Activated CD4-positive, alpha-beta memory T cell treated with anti-CD3 and anti-CD28 coated beads for 36 hours (primary cell): ENCODE measurements around the gene PPARD. TPM values are rescaled to one million over a fixed set of nuclear protein-coding genes. Genes with fewer than 3 reads are reported as not detected.
"Not testable (repeated sequence)": the region's sequence is repeated elsewhere in the genome, so short reads cannot be mapped to it uniquely, and the experiment has no call there.

Experiments used
- CTCF ChIA-PET: fragments of 350-600 bp; sonication (Branson Sonifier 250); formaldehyde crosslinking; loops from one replicate; lab custom pipeline; 2021; ENCODE audit warnings: antibody characterized with exemption, inconsistent platforms; lab: Charles Lee
- POLR2A ChIA-PET: fragments of 350-600 bp; sonication (Branson Sonifier 250); formaldehyde crosslinking; loops from one replicate; lab custom pipeline; 2021; ENCODE audit warnings: antibody characterized with exemption; lab: Charles Lee
- DNase-seq: peaks from one replicate; pipeline ENCODE4 v3.0.0-alpha.2; 2020
- H3K27ac Mint-ChIP-seq: one replicate; pipeline ENCODE4 v1.8.0; 2021; ENCODE audit warnings: mixed read lengths
- H3K27me3 Mint-ChIP-seq: one replicate; pipeline ENCODE4 v1.8.0; 2021; ENCODE audit warnings: mixed read lengths
- H3K36me3 Mint-ChIP-seq: one replicate; pipeline ENCODE4 v1.8.0; 2021; ENCODE audit warnings: mixed read lengths
- H3K4me1 Mint-ChIP-seq: one replicate; pipeline ENCODE4 v1.8.0; 2021; ENCODE audit warnings: low read depth, mixed read lengths
- H3K4me3 Mint-ChIP-seq: one replicate; pipeline ENCODE4 v1.8.0; 2021; ENCODE audit warnings: mild to moderate bottlenecking, mixed read lengths
- H3K9me3 Mint-ChIP-seq: one replicate; pipeline ENCODE4 v1.8.0; 2021; ENCODE audit warnings: mixed read lengths
- intact Hi-C: fragments of 100-400 bp; cut with micrococcal nuclease; formaldehyde crosslinking; loops from one replicate; pipeline ENCODE4 v1.15.1; 2023
- total RNA-seq, 2 experiments: library from RNA; stranded (reverse); gene quantifications; one replicate each; pipeline ENCODE4 v1.2.3, GENCODE V29; 2021

PPARD gene
- total RNA-seq, 2 experiments from 2014 or later = 19.9 to 20.9 TPM

GRCh38 chr6:35312807-35313206 is 29.6 kb upstream of the PPARD start:
- Mint-ChIP-seq H3K9me3 (no peaks in the 10 kb centered on the region), H3K4me3 (no peak overlapping the region), H3K27me3 (no peaks in the 10 kb centered on the region), H3K36me3 (peaks cover 38% of the 10 kb centered on the region), H3K4me1 (peaks cover 76% of the 10 kb centered on the region), H3K27ac (peak overlapping the region; percentile 97)
- DNase-seq = no peak
- POLR2A ChIA-PET = no interaction called here
- intact Hi-C loops = loop anchor here (2.0 kb wide), 1 partner anchor 14 kb away; no protein-coding TSS in a partner anchor
- CTCF ChIA-PET = interaction anchor here (1.1 to 5.4 kb wide), 5 partner anchors 10 to 137 kb away, joined by 3 to 43 read pairs (median 6); partner anchors contain the start of genes DEF6 and PPARD

GRCh38 chr6:35317483-35318195 is 24.7 kb upstream of the PPARD start:
- ChIA-PET CTCF (interaction anchor here (1.0 to 1.8 kb wide), 5 partner anchors 10 to 24 kb away, joined by 3 to 10 read pairs (median 3); no protein-coding TSS in a partner anchor), POLR2A (no interaction called here)
- Mint-ChIP-seq H3K9me3 (no peaks in the 10 kb centered on the region), H3K4me3 (no peak overlapping the region), H3K27me3 (no peaks in the 10 kb centered on the region), H3K36me3 (peaks cover 70% of the 10 kb centered on the region), H3K4me1 (peaks cover 35% of the 10 kb centered on the region), H3K27ac (no peak overlapping the region)
- intact Hi-C loops = no loop called here
- DNase-seq = no peak

GRCh38 chr6:35318196-35319171 is 23.9 kb upstream of the PPARD start:
- ChIA-PET CTCF (interaction anchor here (1.3 to 1.8 kb wide), 2 partner anchors 10 to 23 kb away, joined by 3 to 10 read pairs; no protein-coding TSS in a partner anchor), POLR2A (no interaction called here)
- Mint-ChIP-seq H3K27ac (peak overlapping the region; percentile 6), H3K27me3 (no peaks in the 10 kb centered on the region), H3K9me3 (no peaks in the 10 kb centered on the region), H3K36me3 (peaks cover 71% of the 10 kb centered on the region), H3K4me1 (peaks cover 29% of the 10 kb centered on the region), H3K4me3 (no peak overlapping the region)
- no peak for DNase-seq
- intact Hi-C loops = no loop called here

GRCh38 chr6:35319346-35320030 is 22.9 kb upstream of the PPARD start:
- Mint-ChIP-seq H3K27ac (no peak overlapping the region), H3K9me3 (no peaks in the 10 kb centered on the region), H3K36me3 (peaks cover 66% of the 10 kb centered on the region), H3K27me3 (no peaks in the 10 kb centered on the region), H3K4me3 (no peak overlapping the region), H3K4me1 (peaks cover 20% of the 10 kb centered on the region)
- CTCF ChIA-PET = interaction anchor here (0.8 to 1.8 kb wide), 5 partner anchors 9 to 24 kb away, joined by 4 to 10 read pairs (median 4); partner anchors contain the start of genes DEF6 and PPARD
- POLR2A ChIA-PET = no interaction called here
- no peak for DNase-seq
- intact Hi-C loops = no loop called here

- ChIA-PET POLR2A (no interaction called here), CTCF (interaction anchor here (0.8 to 1.8 kb wide), 4 partner anchors 15 to 24 kb away, joined by 4 to 5 read pairs (median 4); partner anchors contain the start of genes DEF6 and PPARD)
- DNase-seq = no peak
- Mint-ChIP-seq H3K4me1 (peaks cover 15% of the 10 kb centered on the region), H3K27ac (no peak overlapping the region), H3K9me3 (no peaks in the 10 kb centered on the region), H3K27me3 (no peaks in the 10 kb centered on the region), H3K36me3 (peaks cover 62% of the 10 kb centered on the region), H3K4me3 (no peak overlapping the region)
- intact Hi-C loops = no loop called here
These were observed 22.3 kb upstream of the PPARD start for GRCh38 chr6:35320031-35320410.

- H3K27ac Mint-ChIP-seq = peak overlapping the region; percentile 35
- no peaks in the 10 kb centered on the region for H3K27me3 Mint-ChIP-seq
- POLR2A ChIA-PET = no interaction called here
- CTCF ChIA-PET = interaction anchor here (1.5 to 1.8 kb wide), 2 partner anchors 23 to 129 kb away, joined by 3 to 5 read pairs; partner anchors contain the start of gene DEF6
- no peaks in the 10 kb centered on the region for H3K9me3 Mint-ChIP-seq
- intact Hi-C loops = no loop called here
- peaks cover 11% of the 10 kb centered on the region for H3K4me1 Mint-ChIP-seq
- peaks cover 61% of the 10 kb centered on the region for H3K36me3 Mint-ChIP-seq
- H3K4me3 Mint-ChIP-seq = no peak overlapping the region
- no peak for DNase-seq
These were observed 21.3 kb upstream of the PPARD start for GRCh38 chr6:35321091-35321490.

GRCh38 chr6:35327349-35328027 is 14.9 kb upstream of the PPARD start:
- intact Hi-C loops = loop anchor here (1.0 kb wide), 2 partner anchors 16 to 30 kb away; partner anchors contain the start of gene DEF6
- ChIA-PET CTCF (interaction anchor here (1.1 to 9.0 kb wide), 16 partner anchors 9 to 141 kb away, joined by 3 to 232 read pairs (median 6); partner anchors contain the start of genes DEF6, FANCE and RPL10A), POLR2A (interaction anchor here (1.2 to 1.5 kb wide), 5 partner anchors 25 to 140 kb away, joined by 4 to 6 read pairs (median 4); partner anchors contain the start of gene DEF6)
- Mint-ChIP-seq H3K36me3 (peaks cover 11% of the 10 kb centered on the region), H3K4me3 (no peak overlapping the region), H3K27ac (peak overlapping the region; percentile 67), H3K9me3 (no peaks in the 10 kb centered on the region), H3K4me1 (peaks cover 18% of the 10 kb centered on the region), H3K27me3 (no peaks in the 10 kb centered on the region)
- DNase-seq = peak; percentile 87

GRCh38 chr6:35328108-35328723 is 14.1 kb upstream of the PPARD start:
- intact Hi-C loops = no loop called here
- ChIA-PET CTCF (interaction anchor here (0.6 to 9.0 kb wide), 16 partner anchors 9 to 345 kb away, joined by 3 to 232 read pairs (median 6); partner anchors contain the start of genes DEF6, FANCE and RPL10A), POLR2A (interaction anchor here (1.2 to 1.5 kb wide), 5 partner anchors 25 to 139 kb away, joined by 4 to 6 read pairs (median 4); partner anchors contain the start of gene DEF6)
- Mint-ChIP-seq H3K4me1 (peaks cover 21% of the 10 kb centered on the region), H3K27me3 (no peaks in the 10 kb centered on the region), H3K9me3 (no peaks in the 10 kb centered on the region), H3K36me3 (peaks cover 6% of the 10 kb centered on the region), H3K27ac (no peak overlapping the region), H3K4me3 (no peak overlapping the region)
- DNase-seq = no peak

GRCh38 chr6:35328965-35329364 is 13.4 kb upstream of the PPARD start:
- CTCF ChIA-PET = interaction anchor here (0.6 to 9.0 kb wide), 9 partner anchors 10 to 345 kb away, joined by 3 to 232 read pairs (median 7); partner anchors contain the start of genes DEF6 and FANCE
- intact Hi-C loops, H3K9me3 Mint-ChIP-seq, H3K27ac Mint-ChIP-seq, H3K27me3 Mint-ChIP-seq, DNase-seq, H3K36me3 Mint-ChIP-seq, POLR2A ChIA-PET, H3K4me3 Mint-ChIP-seq: not testable (repeated sequence)
- H3K4me1 Mint-ChIP-seq = peaks cover 21% of the 10 kb centered on the region

- Mint-ChIP-seq H3K9me3 (peaks cover 8% of the 10 kb centered on the region), H3K27ac (no peak overlapping the region), H3K36me3 (peaks cover 2% of the 10 kb centered on the region), H3K27me3 (no peaks in the 10 kb centered on the region), H3K4me1 (peaks cover 21% of the 10 kb centered on the region), H3K4me3 (no peak overlapping the region)
- ChIA-PET CTCF (interaction anchor here (1.6 to 9.0 kb wide), 3 partner anchors 34 to 121 kb away, joined by 3 to 232 read pairs (median 5); partner anchors contain the start of genes DEF6 and FANCE), POLR2A (no interaction called here)
- DNase-seq = no peak
- intact Hi-C loops = no loop called here
These were observed 11.7 kb upstream of the PPARD start for GRCh38 chr6:35330541-35331119.
